ENCODE measurements around the gene KRT79. TPM values are rescaled to one million over a fixed set of nuclear protein-coding genes. Genes with fewer than 3 reads are reported as not detected.

Gene KRT79
- not detected in 2 replicates for total RNA-seq

DNA sequence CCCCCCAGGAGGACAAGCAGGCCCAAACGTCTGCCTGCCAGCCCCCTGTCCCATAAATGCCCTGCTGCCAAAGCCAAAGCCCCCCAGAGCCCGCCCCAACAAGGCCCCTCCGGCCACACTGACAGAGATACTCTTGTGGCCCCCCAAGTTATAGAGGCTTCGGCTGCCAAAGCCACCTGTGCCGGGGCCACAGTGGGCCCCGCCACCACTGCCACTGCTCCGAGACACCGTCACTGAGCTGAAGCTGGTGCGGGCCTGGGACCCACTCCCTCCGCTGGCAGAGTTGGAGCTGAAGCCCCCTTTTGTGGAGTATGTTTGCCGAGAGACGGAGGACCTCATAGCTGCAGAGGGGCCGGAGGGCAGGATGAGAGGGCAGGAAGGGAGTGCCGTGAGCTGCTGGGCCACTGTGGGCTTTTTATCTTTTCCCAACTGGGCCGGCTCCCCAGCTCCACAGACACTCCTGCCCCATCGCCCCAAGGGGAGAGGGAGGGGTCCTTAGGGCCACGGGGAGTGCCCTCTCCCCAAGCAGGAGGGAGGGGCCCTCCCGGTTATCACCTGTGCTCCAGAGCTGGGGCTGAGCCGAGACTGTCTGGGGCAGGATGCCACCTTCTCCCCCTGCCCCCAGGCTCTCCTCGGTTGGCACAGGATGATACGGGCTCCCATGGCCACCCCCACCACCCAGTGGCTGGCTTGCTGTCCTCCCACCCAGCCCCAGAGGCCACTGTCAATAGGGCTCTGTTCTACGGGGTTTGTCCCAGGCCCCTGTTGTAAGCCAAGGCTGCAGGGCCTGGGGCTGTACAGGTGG, at the start of gene KRT79:
Gene KRT79 (minus strand): TSS at position 390 of the 805 bp plus-strand sequence. CDS start 51 bp downstream, at position 339.

DNA sequence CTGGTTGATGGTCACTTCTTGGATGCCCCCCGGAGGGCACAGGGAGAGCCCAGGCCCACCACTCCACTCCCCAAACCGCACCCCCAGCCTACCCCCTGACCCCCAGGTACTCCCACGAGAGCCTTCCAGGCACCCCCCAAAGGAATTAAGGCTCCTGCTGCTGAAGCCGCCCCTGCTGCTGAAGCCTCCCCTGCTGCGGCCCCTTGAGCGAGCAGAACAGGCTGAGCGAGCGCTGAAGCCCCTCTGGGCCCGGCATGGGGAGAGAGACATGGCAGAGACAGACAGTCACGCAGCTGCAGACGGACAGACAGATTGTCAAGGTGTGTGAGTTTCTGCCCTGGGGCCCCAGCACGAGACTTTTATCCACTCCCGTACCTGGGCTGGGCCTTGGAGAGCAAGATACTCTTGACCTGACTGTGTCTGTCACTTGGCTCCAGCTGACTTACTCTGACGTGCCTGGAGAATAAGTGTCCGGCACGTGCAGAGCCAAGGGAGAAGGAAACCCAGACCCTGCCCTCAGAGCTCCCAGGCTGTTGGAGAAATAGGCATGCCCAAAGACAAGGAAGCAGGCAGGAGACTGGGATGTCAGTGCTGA, 14.6 kb upstream of the KRT79 start, which contains the start of gene KRT78:
Gene KRT78 (minus strand): TSS at position 334 of the 595 bp plus-strand sequence. CDS start 64 bp downstream, at position 270.

DNA sequence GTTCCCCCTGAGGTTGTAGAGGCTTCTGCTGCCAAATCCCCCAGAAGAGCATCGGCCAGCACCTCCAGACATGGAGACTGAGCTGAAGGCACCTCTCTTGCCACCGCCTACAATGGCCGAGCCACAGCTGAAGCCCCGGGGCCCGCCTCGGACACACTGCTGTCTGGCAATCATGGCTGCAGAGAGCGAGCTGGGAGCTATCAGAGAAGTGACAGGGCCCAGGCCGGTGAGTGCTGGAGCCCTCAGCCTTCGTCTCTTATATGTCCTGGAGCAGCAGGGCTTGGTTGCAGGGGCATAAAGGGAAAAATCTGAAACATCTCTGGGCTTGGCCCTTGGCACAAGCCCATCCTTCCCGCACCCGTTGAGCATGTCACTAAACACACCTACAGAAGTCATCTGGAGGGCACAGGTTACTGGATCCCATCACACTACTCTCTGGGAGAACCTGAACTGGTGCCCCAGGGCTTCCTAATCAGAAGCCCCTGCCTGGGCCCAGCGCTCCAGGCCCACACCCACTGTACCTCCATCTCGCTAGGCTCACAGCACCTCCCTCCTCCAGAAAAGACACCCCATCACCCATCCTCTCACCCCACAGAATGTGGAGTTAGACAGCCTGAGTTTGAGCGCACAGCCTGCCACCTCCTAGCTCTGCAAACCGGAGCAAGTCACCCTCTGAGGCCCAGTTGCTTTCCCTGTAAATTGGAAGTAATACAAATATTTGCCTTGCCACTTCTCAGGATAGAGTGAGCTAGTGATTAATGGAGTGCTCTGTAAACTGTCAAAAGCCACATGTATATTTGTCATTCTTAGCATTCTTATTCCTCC, 20.0 kb downstream of the KRT79 start, which contains the start of gene KRT4:
Gene KRT4 (minus strand): TSS at position 232 of the 825 bp plus-strand sequence. CDS start 58 bp downstream, at position 174.

DNA sequence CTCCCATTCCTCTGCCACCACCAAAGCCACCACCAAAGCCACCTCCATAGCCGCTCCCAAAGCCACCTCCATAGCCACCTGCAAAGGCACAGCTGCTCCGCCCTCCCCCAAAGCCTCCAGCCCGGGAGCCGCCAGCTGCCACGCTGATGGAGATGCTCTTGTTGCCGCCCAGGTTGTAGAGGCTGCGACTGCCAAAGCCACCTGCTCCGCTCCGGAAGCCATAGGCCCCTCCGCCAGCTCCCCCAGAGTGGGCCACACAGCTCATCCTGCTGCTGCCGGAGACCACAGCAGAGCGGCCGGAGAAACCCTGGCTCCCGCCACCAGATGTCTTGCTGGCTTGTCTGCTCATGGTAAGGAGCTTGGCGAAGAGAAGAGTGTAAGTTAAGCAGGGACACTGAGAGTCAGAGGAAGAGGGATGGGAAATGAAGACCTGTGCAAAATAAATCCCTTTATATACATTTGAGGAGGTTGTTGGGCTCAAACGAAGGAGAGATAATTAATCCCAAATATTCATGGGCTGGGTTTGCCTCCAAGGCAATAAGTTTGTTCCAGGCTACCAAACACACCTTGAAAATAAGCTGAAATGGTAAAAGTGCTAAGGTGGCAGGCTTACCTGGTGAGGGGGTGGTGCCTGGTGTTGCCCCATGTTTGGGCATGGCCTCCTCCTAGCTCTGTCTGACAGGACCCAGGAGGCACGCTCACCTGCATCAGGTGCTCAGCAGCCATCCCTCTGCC, 38.2 kb downstream of the KRT79 start, which contains the start of gene KRT3:
Gene KRT3 (minus strand): TSS at position 424 of the 735 bp plus-strand sequence. CDS start 75 bp downstream, at position 349.

DNA sequence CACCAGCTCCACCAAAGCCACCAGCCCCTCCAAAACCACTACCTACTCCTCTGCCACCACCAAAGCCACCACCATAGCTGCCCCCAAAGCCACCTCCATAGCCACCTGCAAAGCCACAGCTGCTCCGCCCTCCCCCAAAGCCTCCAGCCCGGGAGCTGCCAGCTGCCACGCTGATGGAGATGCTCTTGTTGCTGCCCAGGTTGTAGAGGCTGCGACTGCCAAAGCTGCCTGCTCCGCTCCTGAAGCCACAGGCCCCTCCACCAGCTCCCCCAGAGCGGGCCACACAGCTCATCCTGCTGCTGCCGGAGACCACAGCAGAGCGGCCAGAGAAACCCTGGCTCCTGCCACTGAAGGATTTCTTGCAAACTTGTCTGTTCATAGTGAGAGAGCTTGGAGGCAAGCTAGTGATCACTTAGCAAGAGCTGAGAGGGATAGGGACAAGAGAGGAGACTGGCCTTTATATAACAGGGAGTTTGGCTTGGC, 57.2 kb downstream of the KRT79 start, which contains the start of gene KRT76:
Gene KRT76 (minus strand): TSS at position 433 of the 483 bp plus-strand sequence. CDS start 54 bp downstream, at position 379.

Other genes with a start within 250 kb of the KRT79 start
- not detected in 2 replicates for gene KRT72, start 232.8 kb downstream of the KRT79 start, total RNA-seq
- gene KRT73, start 215.8 kb downstream of the KRT79 start, total RNA-seq = not detected in 2 replicates
- not detected in 2 replicates for gene KRT2, start 182.1 kb downstream of the KRT79 start, total RNA-seq
- not detected in 2 replicates for gene KRT1, start 153.9 kb downstream of the KRT79 start, total RNA-seq
- gene KRT77, start 130.8 kb downstream of the KRT79 start, total RNA-seq = not detected in 2 replicates
- not detected in 2 replicates for gene KRT76, start 57.0 kb downstream of the KRT79 start, total RNA-seq
- not detected in 2 replicates for gene KRT3, start 38.2 kb downstream of the KRT79 start, total RNA-seq
- not detected in 2 replicates for gene KRT4, start 20.2 kb downstream of the KRT79 start, total RNA-seq
- not detected in 2 replicates for gene KRT78, start 14.7 kb upstream of the KRT79 start, total RNA-seq
- gene KRT8, start 70.8 kb upstream of the KRT79 start, total RNA-seq = 9.3 and 32.5 TPM in 2 replicates
- gene KRT18, start 114.8 kb upstream of the KRT79 start, total RNA-seq = 19.9 and 35.7 TPM in 2 replicates
- gene EIF4B, start 172.1 kb upstream of the KRT79 start, total RNA-seq = 1,099 and 1,143 TPM in 2 replicates
- 38.4 and 61.1 TPM in 2 replicates for gene TNS2, start 215.8 kb upstream of the KRT79 start, total RNA-seq
- gene SPRYD3, start 245.1 kb upstream of the KRT79 start, total RNA-seq = 25.8 and 35.8 TPM in 2 replicates